Smooth muscle cell (in vitro differentiated cells): ENCODE data around the gene FDX2. TPM values are rescaled to one million over a fixed set of nuclear protein-coding genes. Genes with fewer than 3 reads are reported as not detected.

ENCODE experiments used
- DNase-seq: peaks from one replicate; lab custom pipeline; 2025; ENCODE audit not compliant: unreplicated experiment; lab: John Stamatoyannopoulos, UW
- H2AFZ ChIP-seq: fragments of 200-600 bp; sonication (generic); 2 replicates; pipeline ENCODE4 v1.6.0; 2016; ENCODE audit warnings: antibody characterized with exemption, low read depth, mild to moderate bottlenecking
- H3F3A ChIP-seq: fragments of 200-600 bp; sonication (generic); 2 replicates; pipeline ENCODE4 v1.6.0; 2017; ENCODE audit warnings: antibody characterized with exemption, low read depth
- H3K27ac ChIP-seq: fragments of 200-600 bp; sonication (generic); 2 replicates; pipeline ENCODE4 v1.5.1; 2016; ENCODE audit warnings: low read depth, mild to moderate bottlenecking
- H3K27me3 ChIP-seq: fragments of 200-600 bp; sonication (generic); 2 replicates; pipeline ENCODE4 v1.6.1; 2016; ENCODE audit warnings: low read depth, mild to moderate bottlenecking
- H3K36me3 ChIP-seq: fragments of 200-600 bp; sonication (generic); 2 replicates; pipeline ENCODE4 v1.5.1; 2016; ENCODE audit warnings: low read depth
- H3K4me1 ChIP-seq: fragments of 200-600 bp; sonication (generic); 2 replicates; pipeline ENCODE4 v1.5.1; 2016; ENCODE audit warnings: low read depth
- H3K4me2 ChIP-seq: fragments of 200-600 bp; sonication (generic); 2 replicates; pipeline ENCODE4 v1.6.0; 2016; ENCODE audit warnings: mild to moderate bottlenecking
- H3K4me3 ChIP-seq: fragments of 200-600 bp; sonication (generic); 2 replicates; pipeline ENCODE4 v1.5.1; 2016; ENCODE audit warnings: mild to moderate bottlenecking
- H3K79me2 ChIP-seq: fragments of 200-600 bp; sonication (generic); 2 replicates; pipeline ENCODE4 v1.6.0; 2016; ENCODE audit warnings: low read depth, mild to moderate bottlenecking
- H3K9ac ChIP-seq: fragments of 200-600 bp; sonication (generic); 2 replicates; pipeline ENCODE4 v1.6.0; 2016; ENCODE audit warnings: low read depth
- H3K9me3 ChIP-seq: fragments of 200-600 bp; sonication (generic); replicated peaks from 2 replicates; pipeline ENCODE4 v1.5.1; 2016; ENCODE audit warnings: low read depth
- H4K20me1 ChIP-seq: fragments of 200-600 bp; sonication (generic); 2 replicates; pipeline ENCODE4 v1.6.0; 2016; ENCODE audit warnings: low read depth
- CTCF ChIP-seq: fragments of 200-600 bp; sonication (generic); IDR thresholded peaks from 2 replicates; pipeline ENCODE4 v1.5.1; 2017; ENCODE audit warnings: borderline replicate concordance, mild to moderate bottlenecking, antibody characterized with exemption; ENCODE audit not compliant: insufficient read depth, poor library complexity, severe bottlenecking
- WGBS: methylation state at CpG from one replicate; pipeline ENCODE4 v1.1.7; 2016; ENCODE audit warnings: low lambda C conversion rate; 5-methylcytosine and 5-hydroxymethylcytosine counted together
- polyA plus RNA-seq: library from polyadenylated mRNA; unstranded; fragments of >200 nt; fragmentation: Nextera tagmentation; extraction: Ambion mirVana; gene quantifications from 2 replicates; pipeline ENCODE4 v1.2.1, GENCODE V29; 2016
- total RNA-seq: library from RNA; depleted of rRNA; stranded (reverse); fragments of >200 nt; gene quantifications from 2 replicates; pipeline ENCODE4 v1.2.3, GENCODE V29; 2014

FDX2 gene
- total and polyA plus RNA-seq, 2 experiments from 2014 or later, result 15.3 to 39.1 TPM

- Histone ChIP-seq H3K79me2 (no peaks in the 10 kb centered on the region), H3K36me3 (no peaks in the 10 kb centered on the region), H3K4me2 (peak overlapping the region; percentile 89), H3K4me1 (peaks cover 41% of the 10 kb centered on the region), H2AFZ (no peak overlapping the region), H3K27me3 (peaks cover 95% of the 10 kb centered on the region), H3K27ac (no peak overlapping the region), H4K20me1 (no peaks in the 10 kb centered on the region), H3F3A (no peaks in the 10 kb centered on the region), H3K9me3 (no peaks in the 10 kb centered on the region), H3K4me3 (peak overlapping the region; percentile 41), H3K9ac (no peak overlapping the region)
- WGBS, result 3% methylated on average over 48 of the region's 57 CpGs
- DNase-seq, result no peak
- TF ChIP-seq CTCF, result no peak
Measured at GRCh38 chr19:10290876-10291553, 24.8 kb downstream of the FDX2 start.

DNA sequence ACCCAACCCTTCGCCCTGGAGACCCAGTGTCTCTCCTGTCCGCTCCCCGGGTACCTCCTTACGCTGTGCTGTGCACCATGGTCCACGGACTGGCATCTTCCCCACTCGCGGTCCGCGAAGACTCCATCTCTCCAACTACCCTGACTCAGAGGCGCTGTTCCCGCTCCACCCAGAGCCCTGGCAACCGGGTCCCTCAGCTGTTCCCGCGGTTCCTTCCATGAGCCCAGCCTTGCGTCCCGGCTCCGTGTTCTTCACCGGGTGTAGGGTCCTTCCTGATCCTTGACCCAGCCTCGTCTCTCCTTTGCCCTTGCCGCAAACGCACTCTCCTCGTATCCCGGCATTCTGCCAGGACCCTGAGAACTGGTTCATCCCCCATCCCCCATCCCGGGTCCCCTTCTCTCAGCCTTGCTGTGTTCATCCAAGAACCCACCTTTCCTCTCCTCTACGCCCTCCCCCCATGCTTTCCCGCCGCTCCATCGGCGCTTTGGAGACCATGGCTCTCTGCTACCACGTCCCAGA, 25.4 kb downstream of the FDX2 start:
- Histone ChIP-seq H3K9ac (no peak overlapping the region), H3K9me3 (no peaks in the 10 kb centered on the region), H3K27ac (no peak overlapping the region), H3F3A (no peaks in the 10 kb centered on the region), H3K36me3 (no peaks in the 10 kb centered on the region), H3K4me2 (peak overlapping the region; percentile 89), H3K27me3 (peaks cover 89% of the 10 kb centered on the region), H3K79me2 (no peaks in the 10 kb centered on the region), H3K4me1 (peaks cover 37% of the 10 kb centered on the region), H3K4me3 (peak overlapping the region; percentile 41), H4K20me1 (no peaks in the 10 kb centered on the region), H2AFZ (no peak overlapping the region)
- no peak for TF ChIP-seq CTCF
- no peak for DNase-seq
- WGBS, result 5% methylated on average over 26 of the region's 30 CpGs

GRCh38 chr19:10289836-10290356, 25.9 kb downstream of the FDX2 start, which contains the start of gene ICAM5:
Gene ICAM5 (plus strand): TSS chr19:10289952. CDS start chr19:10290044, 92 bp downstream.
- WGBS, result 3% methylated on average over 13 of the region's 45 CpGs
- H3K4me1 ChIP-seq, result peaks cover 36% of the 10 kb centered on the region
- H3K27ac ChIP-seq, result no peak within 1 kb of the TSS

More at GRCh38 chr19:10289836-10290356, 25.9 kb downstream of the FDX2 start, which contains the start of gene ICAM5:
- H2AFZ ChIP-seq, result no peak within 1 kb of the TSS
- DNase-seq, result no peak
- H3K9ac ChIP-seq, result no peak within 1 kb of the TSS
- no peaks in the 10 kb centered on the region for H3K9me3 ChIP-seq
- peak within 1 kb of the TSS; percentile 89 for H3K4me2 ChIP-seq
- no peaks in the 10 kb centered on the region for H3K36me3 ChIP-seq
- no peaks in the 10 kb centered on the region for H3F3A ChIP-seq
- peak within 1 kb of the TSS; percentile 41 for H3K4me3 ChIP-seq
- no peaks in the 10 kb centered on the region for H4K20me1 ChIP-seq
- no peaks in the 10 kb centered on the region for H3K79me2 ChIP-seq
- peaks cover 84% of the 10 kb centered on the region for H3K27me3 ChIP-seq
- no peak for TF ChIP-seq CTCF
